Spleen (tissue), 7 donors: ENCODE data around the gene CDH13.

Experiments used
- CTCF ChIP-seq, 11 experiments: fragments of 200-600 bp in 7 of 11; fragments of 450-650 bp in 4 of 11; sonication (generic) in 4 of 11; IDR thresholded peaks in 8 of 11; conservative IDR thresholded peaks in 3 of 11; 1 replicate in 7 of 11; 2 replicates in 4 of 11; pipeline versions ENCODE4 v1.4.0 to v1.8.0; 2016 to 2021; ENCODE audit warnings: antibody characterized with exemption in 11 of 11, inconsistent platforms in 4 of 11, mild to moderate bottlenecking in 1 of 11
- POLR2A ChIP-seq, 3 donors: fragments of 450-650 bp; IDR thresholded peaks; one replicate each; pipeline ENCODE4 v1.5.1; 2017; ENCODE audit warnings: antibody characterized with exemption in 3 of 3, mild to moderate bottlenecking in 1 of 3
- donor health status: DM: no; HTN: no; CAD: no; lungs with moderate emphysema.
- donor health status: DM: no; HTN: no; CAD: no.
- donor health status: DM: no; HTN: no; CAD: no.

GRCh38 chr16:83198977-83199376 lies 572.2 kb downstream of the CDH13 start:
- no peak for TF ChIP-seq CTCF (IDR thresholded peaks at IDR 0.05 in 8 of 11, conservative IDR thresholded peaks at IDR 0.05 in 3 of 11)
- TF ChIP-seq POLR2A (IDR thresholded peaks at IDR 0.05), result no peak
